ENCODE measurements around the gene SCN8A. TPM values are rescaled to one million over a fixed set of nuclear protein-coding genes. Genes with fewer than 3 reads are reported as not detected.

Gene SCN8A
- total RNA-seq, 2 experiments from 2014 or later: 0.69 to 1.0 TPM

GRCh38 chr12:51692016-51692415 is 101.0 kb downstream of the SCN8A start:
- peaks cover 6% of the 10 kb centered on the region for H3K4me1 Mint-ChIP-seq
- POLR2A ChIA-PET: no interaction called here
- H3K9me3 Mint-ChIP-seq (ENCODE audit: low read depth): no peaks in the 10 kb centered on the region
- CTCF ChIA-PET: interaction anchor here (0.6 to 1.2 kb wide), 2 partner anchors 11 to 428 kb away, joined by 3 to 5 read pairs; no protein-coding TSS in a partner anchor
- no peak overlapping the region for H3K4me3 Mint-ChIP-seq
- no peak overlapping the region for H3K27ac Mint-ChIP-seq
- intact Hi-C loops (cut with DNase I, micrococcal nuclease): no loop called here
- no peaks in the 10 kb centered on the region for H3K36me3 Mint-ChIP-seq (ENCODE audit: low read depth)
- H3K27me3 Mint-ChIP-seq: no peaks in the 10 kb centered on the region
- ATAC-seq (no peak), DNase-seq (no peak)

- POLR2A ChIA-PET: no interaction called here
- H3K9me3 Mint-ChIP-seq (ENCODE audit: low read depth): no peaks in the 10 kb centered on the region
- intact Hi-C loops (cut with DNase I, micrococcal nuclease): no loop called here
- H3K4me1 Mint-ChIP-seq: no peaks in the 10 kb centered on the region
- CTCF ChIA-PET: interaction anchor here (1.0 kb wide), 1 partner anchor 9 kb away, joined by 4 read pairs; no protein-coding TSS in a partner anchor
- no peak overlapping the region for H3K27ac Mint-ChIP-seq
- no peak overlapping the region for H3K4me3 Mint-ChIP-seq
- no peak for ATAC-seq
- H3K36me3 Mint-ChIP-seq (ENCODE audit: low read depth): no peaks in the 10 kb centered on the region
- no peaks in the 10 kb centered on the region for H3K27me3 Mint-ChIP-seq
- no peak for DNase-seq
Observed at GRCh38 chr12:51693569-51693968, 102.5 kb downstream of the SCN8A start.

GRCh38 chr12:51694146-51694545 is 103.1 kb downstream of the SCN8A start:
- intact Hi-C loops (cut with DNase I, micrococcal nuclease): no loop called here
- no peak overlapping the region for H3K4me3 Mint-ChIP-seq
- no peaks in the 10 kb centered on the region for H3K4me1 Mint-ChIP-seq
- CTCF ChIA-PET: interaction anchor here (1.0 kb wide), 2 partner anchors 8 to 10 kb away, joined by 3 to 4 read pairs; no protein-coding TSS in a partner anchor
- POLR2A ChIA-PET: no interaction called here
- no peak overlapping the region for H3K27ac Mint-ChIP-seq
- H3K27me3 Mint-ChIP-seq: no peaks in the 10 kb centered on the region
- H3K36me3 Mint-ChIP-seq (ENCODE audit: low read depth): no peaks in the 10 kb centered on the region
- no peaks in the 10 kb centered on the region for H3K9me3 Mint-ChIP-seq (ENCODE audit: low read depth)
- ATAC-seq (no peak), DNase-seq (no peak)

- no peak overlapping the region for H3K4me3 Mint-ChIP-seq
- H3K36me3 Mint-ChIP-seq (ENCODE audit: low read depth): no peaks in the 10 kb centered on the region
- CTCF ChIA-PET: interaction anchor here (0.8 kb wide), 1 partner anchor 98 kb away, joined by 3 read pairs; no protein-coding TSS in a partner anchor
- no peaks in the 10 kb centered on the region for H3K9me3 Mint-ChIP-seq (ENCODE audit: low read depth)
- POLR2A ChIA-PET: no interaction called here
- peaks cover 2% of the 10 kb centered on the region for H3K27me3 Mint-ChIP-seq
- no peak for ATAC-seq
- no peaks in the 10 kb centered on the region for H3K4me1 Mint-ChIP-seq
- no peak overlapping the region for H3K27ac Mint-ChIP-seq
- no peak for DNase-seq
- intact Hi-C loops (cut with DNase I, micrococcal nuclease): no loop called here
Observed at GRCh38 chr12:51695241-51696010, 104.4 kb downstream of the SCN8A start.

GRCh38 chr12:51699219-51699618 is 108.2 kb downstream of the SCN8A start:
- no peak overlapping the region for H3K27ac Mint-ChIP-seq
- ATAC-seq (no peak), DNase-seq (no peak)
- no peak overlapping the region for H3K4me3 Mint-ChIP-seq
- no peaks in the 10 kb centered on the region for H3K4me1 Mint-ChIP-seq
- H3K9me3 Mint-ChIP-seq (ENCODE audit: low read depth): no peaks in the 10 kb centered on the region
- POLR2A ChIA-PET: no interaction called here
- intact Hi-C loops (cut with DNase I, micrococcal nuclease): no loop called here
- H3K27me3 Mint-ChIP-seq: peaks cover 2% of the 10 kb centered on the region
- H3K36me3 Mint-ChIP-seq (ENCODE audit: low read depth): no peaks in the 10 kb centered on the region
- CTCF ChIA-PET: no interaction called here

GRCh38 chr12:51700887-51701286 is 109.9 kb downstream of the SCN8A start:
- Mint-ChIP-seq H3K4me1 (peaks cover 2% of the 10 kb centered on the region), H3K27ac (no peak overlapping the region), H3K9me3 (ENCODE audit: low read depth) (no peaks in the 10 kb centered on the region), H3K4me3 (no peak overlapping the region), H3K36me3 (ENCODE audit: low read depth) (no peaks in the 10 kb centered on the region), H3K27me3 (peaks cover 3% of the 10 kb centered on the region)
- intact Hi-C loops (cut with DNase I, micrococcal nuclease): no loop called here
- ChIA-PET CTCF (interaction anchor here (0.8 to 0.9 kb wide), 2 partner anchors 11 to 32 kb away, joined by 3 to 4 read pairs; no protein-coding TSS in a partner anchor), POLR2A (no interaction called here)
- DNase-seq: no peak
- no peak for ATAC-seq

GRCh38 chr12:51702587-51702986 is 111.6 kb downstream of the SCN8A start:
- H3K4me1 Mint-ChIP-seq: peaks cover 2% of the 10 kb centered on the region
- POLR2A ChIA-PET: no interaction called here
- CTCF ChIA-PET: interaction anchor here (0.5 to 1.2 kb wide), 2 partner anchors 11 to 281 kb away, joined by 3 to 5 read pairs; no protein-coding TSS in a partner anchor
- H3K9me3 Mint-ChIP-seq (ENCODE audit: low read depth): no peaks in the 10 kb centered on the region
- no peak overlapping the region for H3K4me3 Mint-ChIP-seq
- H3K27me3 Mint-ChIP-seq: peaks cover 3% of the 10 kb centered on the region
- no peak for DNase-seq
- ATAC-seq: no peak
- no peaks in the 10 kb centered on the region for H3K36me3 Mint-ChIP-seq (ENCODE audit: low read depth)
- intact Hi-C loops (cut with DNase I, micrococcal nuclease): no loop called here
- no peak overlapping the region for H3K27ac Mint-ChIP-seq

- ATAC-seq: no peak
- H3K27ac Mint-ChIP-seq: no peak overlapping the region
- intact Hi-C loops (cut with DNase I, micrococcal nuclease): no loop called here
- ChIA-PET POLR2A (no interaction called here), CTCF (no interaction called here)
- H3K27me3 Mint-ChIP-seq: peaks cover 2% of the 10 kb centered on the region
- H3K4me3 Mint-ChIP-seq: no peak overlapping the region
- H3K4me1 Mint-ChIP-seq: peaks cover 2% of the 10 kb centered on the region
- H3K9me3 Mint-ChIP-seq (ENCODE audit: low read depth): no peaks in the 10 kb centered on the region
- DNase-seq: no peak
- H3K36me3 Mint-ChIP-seq (ENCODE audit: low read depth): no peaks in the 10 kb centered on the region
Observed at GRCh38 chr12:51705450-51705849, 114.4 kb downstream of the SCN8A start.

- CTCF ChIA-PET: no interaction called here
- DNase-seq (no peak), ATAC-seq (no peak)
- H3K4me1 Mint-ChIP-seq: peaks cover 2% of the 10 kb centered on the region
- no peak overlapping the region for H3K27ac Mint-ChIP-seq
- H3K27me3 Mint-ChIP-seq: peaks cover 3% of the 10 kb centered on the region
- H3K4me3 Mint-ChIP-seq: no peak overlapping the region
- POLR2A ChIA-PET: no interaction called here
- H3K36me3 Mint-ChIP-seq (ENCODE audit: low read depth): no peaks in the 10 kb centered on the region
- no peaks in the 10 kb centered on the region for H3K9me3 Mint-ChIP-seq (ENCODE audit: low read depth)
- intact Hi-C loops (cut with DNase I, micrococcal nuclease): no loop called here
Observed at GRCh38 chr12:51706206-51706605, 115.2 kb downstream of the SCN8A start.

GRCh38 chr12:51714666-51715065 is 123.6 kb downstream of the SCN8A start:
- Mint-ChIP-seq H3K4me3 (no peak overlapping the region), H3K9me3 (ENCODE audit: low read depth) (no peaks in the 10 kb centered on the region)
- POLR2A ChIA-PET: no interaction called here

GRCh38 chr12:51717326-51717925 is 126.4 kb downstream of the SCN8A start:
- peak; percentile 9 for DNase-seq
- no peak overlapping the region for H3K27ac Mint-ChIP-seq
- no peaks in the 10 kb centered on the region for H3K36me3 Mint-ChIP-seq (ENCODE audit: low read depth)
- ATAC-seq: peak; percentile 35
- POLR2A ChIA-PET: no interaction called here
- no peaks in the 10 kb centered on the region for H3K9me3 Mint-ChIP-seq (ENCODE audit: low read depth)
- H3K4me1 Mint-ChIP-seq: peaks cover 5% of the 10 kb centered on the region
- peaks cover 24% of the 10 kb centered on the region for H3K27me3 Mint-ChIP-seq
- intact Hi-C loops (cut with DNase I, micrococcal nuclease): no loop called here
- CTCF ChIA-PET: no interaction called here
- H3K4me3 Mint-ChIP-seq: no peak overlapping the region

More at GRCh38 chr12:51714666-51715065, 123.6 kb downstream of the SCN8A start:
- CTCF ChIA-PET: no interaction called here
- Mint-ChIP-seq H3K36me3 (ENCODE audit: low read depth) (no peaks in the 10 kb centered on the region), H3K4me1 (no peaks in the 10 kb centered on the region), H3K27me3 (peaks cover 11% of the 10 kb centered on the region), H3K27ac (no peak overlapping the region)
- intact Hi-C loops (cut with DNase I, micrococcal nuclease): no loop called here
- DNase-seq (no peak), ATAC-seq (no peak)

GRCh38 chr12:51721282-51721940 is 130.4 kb downstream of the SCN8A start:
- Mint-ChIP-seq H3K9me3 (ENCODE audit: low read depth) (no peaks in the 10 kb centered on the region), H3K4me3 (peak overlapping the region; percentile 52), H3K36me3 (ENCODE audit: low read depth) (no peaks in the 10 kb centered on the region), H3K27ac (no peak overlapping the region), H3K27me3 (peaks cover 22% of the 10 kb centered on the region), H3K4me1 (peaks cover 5% of the 10 kb centered on the region)
- ChIA-PET POLR2A (no interaction called here), CTCF (no interaction called here)
- intact Hi-C loops (cut with DNase I, micrococcal nuclease): no loop called here
- ATAC-seq (peak; percentile 98), DNase-seq (peak; percentile 78)
